HepG2 (cell line): ENCODE data around the gene MOK. TPM values are rescaled to one million over a fixed set of nuclear protein-coding genes. Genes with fewer than 3 reads are reported as not detected.

ENCODE experiments used
- DPF2 ChIP-seq: sonication (generic); formaldehyde crosslinking; IDR thresholded peaks from 2 replicates; pipeline ENCODE4 v1.4.0; 2020; ENCODE audit warnings: mild to moderate bottlenecking, low read depth, missing genetic modification reagents, borderline replicate concordance
- EEA1 ChIP-seq: sonication (generic); formaldehyde crosslinking; IDR thresholded peaks from 2 replicates; pipeline ENCODE4 v1.5.1; 2020; ENCODE audit warnings: mild to moderate bottlenecking, missing genetic modification reagents, borderline replicate concordance
- ETS1 ChIP-seq: sonication (generic); formaldehyde crosslinking; IDR thresholded peaks from 2 replicates; pipeline ENCODE4 v1.4.0; 2020; ENCODE audit warnings: missing genetic modification reagents
- HNF1B ChIP-seq: sonication (generic); formaldehyde crosslinking; IDR thresholded peaks from 2 replicates; pipeline ENCODE4 v1.5.1; 2020; ENCODE audit warnings: mild to moderate bottlenecking, moderate library complexity, missing genetic modification reagents
- IRF9 ChIP-seq: sonication (generic); formaldehyde crosslinking; IDR thresholded peaks from 2 replicates; pipeline ENCODE4 v1.8.0; 2022; ENCODE audit warnings: missing genetic modification reagents, mild to moderate bottlenecking, borderline replicate concordance
- NFIB ChIP-seq: sonication (generic); formaldehyde crosslinking; IDR thresholded peaks from 2 replicates; pipeline ENCODE4 v1.9.0; 2021; ENCODE audit warnings: missing genetic modification reagents, mild to moderate bottlenecking, borderline replicate concordance
- STAG1 ChIP-seq: sonication (generic); formaldehyde crosslinking; IDR thresholded peaks from 2 replicates; pipeline ENCODE4 v1.4.0; 2020; ENCODE audit warnings: missing genetic modification reagents
- U2AF1 ChIP-seq: fragments of 200-400 bp; formaldehyde crosslinking; optimal IDR thresholded peaks from 2 replicates; pipeline ENCODE3; 2017; ENCODE audit warnings: mild to moderate bottlenecking, low read depth, low read length
- ZNF484 ChIP-seq: sonication (generic); formaldehyde crosslinking; IDR thresholded peaks from 2 replicates; pipeline ENCODE4 v1.5.1; 2020; ENCODE audit warnings: mild to moderate bottlenecking, low read depth, missing genetic modification reagents, borderline replicate concordance
- ZNF570 ChIP-seq: sonication (generic); formaldehyde crosslinking; IDR thresholded peaks from 2 replicates; pipeline ENCODE4 v1.4.0; 2020; ENCODE audit warnings: mild to moderate bottlenecking, missing genetic modification reagents, borderline replicate concordance
- polyA plus RNA-seq, 8 experiments: library from polyadenylated mRNA; depleted of rRNA in 3 of 8; stranded (reverse) in 7 of 8; unstranded in 1 of 8; fragments of >200 nt; fragmentation: Illumina TruSeq in 4 of 8; extraction: Trizol in 4 of 8; gene quantifications; 2 replicates each; pipeline versions ENCODE4 v1.2.1 to v1.2.3, GENCODE V29; 2011 to 2016; ENCODE audit warnings: low read depth in 4 of 8, missing spikeins in 1 of 8, mixed read lengths in 1 of 8; ENCODE audit not compliant: insufficient read depth in 1 of 8
- total RNA-seq, 5 experiments: library from RNA; depleted of rRNA; stranded (reverse); fragments of >200 nt; fragmentation: Illumina TruSeq; extraction: Trizol; gene quantifications; 2 replicates each; pipeline ENCODE4 v1.2.3, GENCODE V29; 2016; ENCODE audit warnings: low read depth in 1 of 5
- TF ChIP-seq, protein P1 (sequence below): sonication (generic); formaldehyde crosslinking; conservative IDR thresholded peaks from 2 replicates; pipeline ENCODE4 v1.4.0; 2020; ENCODE audit warnings: missing genetic modification reagents
- TF ChIP-seq, protein P2 (sequence below): sonication (generic); formaldehyde crosslinking; IDR thresholded peaks from 2 replicates; pipeline ENCODE4 v1.4.0; 2020; ENCODE audit warnings: mild to moderate bottlenecking, missing genetic modification reagents
- TF ChIP-seq, protein P3 (sequence below): sonication (generic); formaldehyde crosslinking; IDR thresholded peaks from 2 replicates; pipeline ENCODE4 v1.5.0; 2020; ENCODE audit warnings: missing genetic modification reagents
- TF ChIP-seq, protein P4 (sequence below): sonication (generic); formaldehyde crosslinking; IDR thresholded peaks from 2 replicates; pipeline ENCODE4; 2020; ENCODE audit warnings: missing genetic modification reagents, mild to moderate bottlenecking, borderline replicate concordance

MOK gene
- total and polyA plus RNA-seq, 2 of the 13 experiments (the other 11 are each of a cell fraction or from before 2014, with no cell fraction given) = 15.3 to 16.9 TPM

- TF ChIP-seq IRF9 (no peak), STAG1 (CRISPR knock-in tag) (peak; percentile 87), HNF1B (0 out of 2 replicates have a peak, but pooled peaks have one; percentile 37), DPF2 (no peak), ZNF484 (CRISPR knock-in tag) (no peak), ZNF570 (CRISPR knock-in tag) (no peak), ETS1 (CRISPR knock-in tag) (no peak), U2AF1 (no peak), EEA1 (CRISPR knock-in tag) (no peak), NFIB (CRISPR knock-in tag) (no peak)
- TF ChIP-seq, protein P1, sequence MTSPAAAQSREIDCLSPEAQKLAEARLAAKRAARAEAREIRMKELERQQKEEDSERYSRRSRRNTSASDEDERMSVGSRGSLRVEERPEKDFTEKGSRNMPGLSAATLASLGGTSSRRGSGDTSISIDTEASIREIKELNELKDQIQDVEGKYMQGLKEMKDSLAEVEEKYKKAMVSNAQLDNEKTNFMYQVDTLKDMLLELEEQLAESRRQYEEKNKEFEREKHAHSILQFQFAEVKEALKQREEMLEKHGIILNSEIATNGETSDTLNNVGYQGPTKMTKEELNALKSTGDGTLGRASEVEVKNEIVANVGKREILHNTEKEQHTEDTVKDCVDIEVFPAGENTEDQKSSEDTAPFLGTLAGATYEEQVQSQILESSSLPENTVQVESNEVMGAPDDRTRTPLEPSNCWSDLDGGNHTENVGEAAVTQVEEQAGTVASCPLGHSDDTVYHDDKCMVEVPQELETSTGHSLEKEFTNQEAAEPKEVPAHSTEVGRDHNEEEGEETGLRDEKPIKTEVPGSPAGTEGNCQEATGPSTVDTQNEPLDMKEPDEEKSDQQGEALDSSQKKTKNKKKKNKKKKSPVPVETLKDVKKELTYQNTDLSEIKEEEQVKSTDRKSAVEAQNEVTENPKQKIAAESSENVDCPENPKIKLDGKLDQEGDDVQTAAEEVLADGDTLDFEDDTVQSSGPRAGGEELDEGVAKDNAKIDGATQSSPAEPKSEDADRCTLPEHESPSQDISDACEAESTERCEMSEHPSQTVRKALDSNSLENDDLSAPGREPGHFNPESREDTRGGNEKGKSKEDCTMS = no peak
- TF ChIP-seq, protein P2, sequence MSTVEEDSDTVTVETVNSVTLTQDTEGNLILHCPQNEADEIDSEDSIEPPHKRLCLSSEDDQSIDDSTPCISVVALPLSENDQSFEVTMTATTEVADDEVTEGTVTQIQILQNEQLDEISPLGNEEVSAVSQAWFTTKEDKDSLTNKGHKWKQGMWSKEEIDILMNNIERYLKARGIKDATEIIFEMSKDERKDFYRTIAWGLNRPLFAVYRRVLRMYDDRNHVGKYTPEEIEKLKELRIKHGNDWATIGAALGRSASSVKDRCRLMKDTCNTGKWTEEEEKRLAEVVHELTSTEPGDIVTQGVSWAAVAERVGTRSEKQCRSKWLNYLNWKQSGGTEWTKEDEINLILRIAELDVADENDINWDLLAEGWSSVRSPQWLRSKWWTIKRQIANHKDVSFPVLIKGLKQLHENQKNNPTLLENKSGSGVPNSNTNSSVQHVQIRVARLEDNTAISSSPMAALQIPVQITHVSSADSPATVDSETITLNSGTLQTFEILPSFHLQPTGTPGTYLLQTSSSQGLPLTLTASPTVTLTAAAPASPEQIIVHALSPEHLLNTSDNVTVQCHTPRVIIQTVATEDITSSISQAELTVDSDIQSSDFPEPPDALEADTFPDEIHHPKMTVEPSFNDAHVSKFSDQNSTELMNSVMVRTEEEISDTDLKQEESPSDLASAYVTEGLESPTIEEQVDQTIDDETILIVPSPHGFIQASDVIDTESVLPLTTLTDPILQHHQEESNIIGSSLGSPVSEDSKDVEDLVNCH (CRISPR knock-in tag) = no peak
- TF ChIP-seq, protein P3, sequence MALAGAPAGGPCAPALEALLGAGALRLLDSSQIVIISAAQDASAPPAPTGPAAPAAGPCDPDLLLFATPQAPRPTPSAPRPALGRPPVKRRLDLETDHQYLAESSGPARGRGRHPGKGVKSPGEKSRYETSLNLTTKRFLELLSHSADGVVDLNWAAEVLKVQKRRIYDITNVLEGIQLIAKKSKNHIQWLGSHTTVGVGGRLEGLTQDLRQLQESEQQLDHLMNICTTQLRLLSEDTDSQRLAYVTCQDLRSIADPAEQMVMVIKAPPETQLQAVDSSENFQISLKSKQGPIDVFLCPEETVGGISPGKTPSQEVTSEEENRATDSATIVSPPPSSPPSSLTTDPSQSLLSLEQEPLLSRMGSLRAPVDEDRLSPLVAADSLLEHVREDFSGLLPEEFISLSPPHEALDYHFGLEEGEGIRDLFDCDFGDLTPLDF (CRISPR knock-in tag) = no peak
- TF ChIP-seq, protein P4, sequence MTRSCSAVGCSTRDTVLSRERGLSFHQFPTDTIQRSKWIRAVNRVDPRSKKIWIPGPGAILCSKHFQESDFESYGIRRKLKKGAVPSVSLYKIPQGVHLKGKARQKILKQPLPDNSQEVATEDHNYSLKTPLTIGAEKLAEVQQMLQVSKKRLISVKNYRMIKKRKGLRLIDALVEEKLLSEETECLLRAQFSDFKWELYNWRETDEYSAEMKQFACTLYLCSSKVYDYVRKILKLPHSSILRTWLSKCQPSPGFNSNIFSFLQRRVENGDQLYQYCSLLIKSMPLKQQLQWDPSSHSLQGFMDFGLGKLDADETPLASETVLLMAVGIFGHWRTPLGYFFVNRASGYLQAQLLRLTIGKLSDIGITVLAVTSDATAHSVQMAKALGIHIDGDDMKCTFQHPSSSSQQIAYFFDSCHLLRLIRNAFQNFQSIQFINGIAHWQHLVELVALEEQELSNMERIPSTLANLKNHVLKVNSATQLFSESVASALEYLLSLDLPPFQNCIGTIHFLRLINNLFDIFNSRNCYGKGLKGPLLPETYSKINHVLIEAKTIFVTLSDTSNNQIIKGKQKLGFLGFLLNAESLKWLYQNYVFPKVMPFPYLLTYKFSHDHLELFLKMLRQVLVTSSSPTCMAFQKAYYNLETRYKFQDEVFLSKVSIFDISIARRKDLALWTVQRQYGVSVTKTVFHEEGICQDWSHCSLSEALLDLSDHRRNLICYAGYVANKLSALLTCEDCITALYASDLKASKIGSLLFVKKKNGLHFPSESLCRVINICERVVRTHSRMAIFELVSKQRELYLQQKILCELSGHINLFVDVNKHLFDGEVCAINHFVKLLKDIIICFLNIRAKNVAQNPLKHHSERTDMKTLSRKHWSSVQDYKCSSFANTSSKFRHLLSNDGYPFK (CRISPR knock-in tag) = no peak
Measured at GRCh38 chr14:102235275-102235897, 69.6 kb downstream of the MOK start (continued).
